ENCODE results near the gene ZKSCAN2.

Gene ZKSCAN2

DNA sequence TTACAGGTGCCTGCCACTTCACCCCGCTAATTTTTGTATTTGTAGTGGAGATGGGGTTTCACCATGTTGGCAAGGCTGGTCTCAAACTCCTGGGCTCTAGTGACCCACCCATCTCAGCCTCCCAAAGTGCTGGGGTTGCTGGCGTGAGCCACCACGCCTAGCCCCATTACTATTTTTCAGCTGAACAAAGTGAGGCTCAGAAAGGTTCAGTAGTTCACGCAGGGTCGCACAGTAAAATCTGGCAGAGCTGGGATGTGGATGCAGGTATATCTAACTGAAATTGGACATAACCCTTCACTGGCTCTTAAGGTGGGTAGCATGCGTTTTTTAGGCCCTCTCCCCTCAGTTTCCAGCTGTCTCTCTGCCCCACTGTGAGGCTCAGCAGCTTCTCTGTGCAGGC, 33.7 kb downstream of the ZKSCAN2 start:
- peaks cover 0 to 8% (median 4%) of the 10 kb centered on the region in 4 donors for H3K4me1 ChIP-seq
- no peak for TF ChIP-seq CTCF (IDR thresholded peaks at IDR 0.05)
- H3K36me3 ChIP-seq: no peaks in the 10 kb centered on the region
- H3K4me3 ChIP-seq: no peak overlapping the region
- H3K27me3 ChIP-seq: no peaks in the 10 kb centered on the region
- H3K27ac ChIP-seq: no peak overlapping the region
- intact Hi-C loops (cut with DNase I; ENCODE audit: low total_unique reads): loop anchor here (10.0 kb wide), 1 partner anchor 169 kb away; no protein-coding TSS in a partner anchor
- no peaks in the 10 kb centered on the region for H3K9me3 ChIP-seq
- no peak for DNase-seq

DNA sequence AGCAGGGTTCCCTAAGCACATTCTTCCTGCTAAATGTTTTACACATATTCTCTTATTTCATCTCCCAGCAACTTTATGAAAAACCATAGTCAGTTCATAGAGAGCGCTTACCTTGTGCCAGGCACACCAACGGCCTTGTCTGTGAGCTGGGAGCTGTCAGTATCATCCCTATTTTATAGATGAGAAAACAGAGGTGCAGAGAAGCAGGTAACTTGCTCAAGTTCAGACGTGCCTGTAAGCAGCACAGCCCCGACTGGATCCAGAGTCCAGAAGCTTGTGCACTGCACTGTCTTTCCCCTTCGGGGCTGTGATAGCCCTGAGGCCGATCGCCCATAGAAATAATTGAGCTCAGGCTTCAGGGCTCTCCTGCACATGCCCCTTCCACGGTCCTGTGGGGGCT, 34.7 kb downstream of the ZKSCAN2 start:
- H3K27me3 ChIP-seq: no peaks in the 10 kb centered on the region
- no peak for DNase-seq
- intact Hi-C loops (cut with DNase I; ENCODE audit: low total_unique reads): loop anchor here (10.0 kb wide), 1 partner anchor 168 kb away; no protein-coding TSS in a partner anchor
- H3K4me1 ChIP-seq: peaks cover 0 to 8% (median 4%) of the 10 kb centered on the region in 4 donors
- H3K27ac ChIP-seq: no peak overlapping the region
- no peaks in the 10 kb centered on the region for H3K36me3 ChIP-seq
- H3K4me3 ChIP-seq: no peak overlapping the region
- no peak for TF ChIP-seq CTCF (IDR thresholded peaks at IDR 0.05)
- no peaks in the 10 kb centered on the region for H3K9me3 ChIP-seq

DNA sequence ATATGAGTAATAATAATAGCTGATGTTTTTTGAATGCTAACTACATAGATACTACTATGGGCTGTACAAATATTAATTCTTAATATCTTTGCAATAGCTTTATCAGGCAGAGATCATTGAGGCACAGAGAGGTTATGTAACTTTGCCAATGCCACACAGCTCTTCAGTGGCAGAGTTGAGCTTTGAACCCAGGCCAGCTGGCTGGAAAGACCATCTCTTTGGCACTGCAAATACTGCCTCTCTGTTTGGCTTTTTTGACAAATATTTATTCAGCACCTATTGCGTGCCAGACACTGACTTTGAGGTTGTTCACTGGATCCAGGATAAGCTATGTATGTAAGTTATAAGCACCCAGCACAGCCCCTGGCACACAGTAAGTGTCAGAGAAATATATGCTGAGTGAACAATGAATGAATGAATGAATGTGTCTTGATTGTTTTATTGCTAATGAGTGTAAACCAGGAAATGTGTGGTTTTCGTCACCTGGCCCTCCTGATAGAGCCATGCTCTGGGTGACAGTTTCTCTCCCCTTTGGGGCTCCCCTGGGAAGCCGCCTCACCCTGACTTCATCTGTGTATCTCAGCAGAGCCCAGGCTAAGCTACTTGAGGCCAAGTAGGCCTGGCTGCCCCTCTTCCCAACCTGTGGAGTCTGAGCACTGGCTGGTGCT, 38.4 kb downstream of the ZKSCAN2 start:
- Histone ChIP-seq H3K36me3 (no peaks in the 10 kb centered on the region), H3K27ac (no peak overlapping the region), H3K4me1 (no peaks in the 10 kb centered on the region), H3K4me3 (no peak overlapping the region), H3K9me3 (no peaks in the 10 kb centered on the region), H3K27me3 (peaks cover 0 to 6% of the 10 kb centered on the region in 2 donors)
- intact Hi-C loops (cut with DNase I; ENCODE audit: low total_unique reads): no loop called here
- no peak for DNase-seq
- TF ChIP-seq CTCF (IDR thresholded peaks at IDR 0.05): no peak

GRCh38 chr16:25217921-25218320, 39.7 kb downstream of the ZKSCAN2 start:
- no peak for DNase-seq
- TF ChIP-seq CTCF (IDR thresholded peaks at IDR 0.05): no peak
- intact Hi-C loops (cut with DNase I; ENCODE audit: low total_unique reads): no loop called here

GRCh38 chr16:25217112-25217511, 40.5 kb downstream of the ZKSCAN2 start:
- H3K4me3 ChIP-seq: no peak overlapping the region
- no peaks in the 10 kb centered on the region for H3K4me1 ChIP-seq
- TF ChIP-seq CTCF (IDR thresholded peaks at IDR 0.05): no peak
- H3K27ac ChIP-seq: no peak overlapping the region
- no peaks in the 10 kb centered on the region for H3K9me3 ChIP-seq
- intact Hi-C loops (cut with DNase I; ENCODE audit: low total_unique reads): no loop called here
- no peak for DNase-seq
- H3K27me3 ChIP-seq: peaks cover 0 to 6% of the 10 kb centered on the region in 2 donors
- no peaks in the 10 kb centered on the region for H3K36me3 ChIP-seq

More at GRCh38 chr16:25217921-25218320, 39.7 kb downstream of the ZKSCAN2 start:
- Histone ChIP-seq H3K36me3 (no peaks in the 10 kb centered on the region), H3K27me3 (peaks cover 0 to 6% of the 10 kb centered on the region in 2 donors), H3K4me1 (no peaks in the 10 kb centered on the region), H3K27ac (no peak overlapping the region), H3K9me3 (no peaks in the 10 kb centered on the region), H3K4me3 (no peak overlapping the region)

All from tibial artery (tissue), 4 donors.